HG03520 (cell line): ENCODE results near the gene ERRFI1.
"Not testable (repeated sequence)": the region's sequence is repeated elsewhere in the genome, so short reads cannot be mapped to it uniquely, and the experiment has no call there.

Experiments
- ATAC-seq: cut with Tn5 transposase; IDR thresholded peaks from one replicate; pipeline ENCODE4 v1.9.1; 2021; ENCODE audit warnings: mild to moderate bottlenecking, moderate library complexity; ENCODE audit not compliant: unreplicated experiment

The ERRFI1 gene

DNA sequence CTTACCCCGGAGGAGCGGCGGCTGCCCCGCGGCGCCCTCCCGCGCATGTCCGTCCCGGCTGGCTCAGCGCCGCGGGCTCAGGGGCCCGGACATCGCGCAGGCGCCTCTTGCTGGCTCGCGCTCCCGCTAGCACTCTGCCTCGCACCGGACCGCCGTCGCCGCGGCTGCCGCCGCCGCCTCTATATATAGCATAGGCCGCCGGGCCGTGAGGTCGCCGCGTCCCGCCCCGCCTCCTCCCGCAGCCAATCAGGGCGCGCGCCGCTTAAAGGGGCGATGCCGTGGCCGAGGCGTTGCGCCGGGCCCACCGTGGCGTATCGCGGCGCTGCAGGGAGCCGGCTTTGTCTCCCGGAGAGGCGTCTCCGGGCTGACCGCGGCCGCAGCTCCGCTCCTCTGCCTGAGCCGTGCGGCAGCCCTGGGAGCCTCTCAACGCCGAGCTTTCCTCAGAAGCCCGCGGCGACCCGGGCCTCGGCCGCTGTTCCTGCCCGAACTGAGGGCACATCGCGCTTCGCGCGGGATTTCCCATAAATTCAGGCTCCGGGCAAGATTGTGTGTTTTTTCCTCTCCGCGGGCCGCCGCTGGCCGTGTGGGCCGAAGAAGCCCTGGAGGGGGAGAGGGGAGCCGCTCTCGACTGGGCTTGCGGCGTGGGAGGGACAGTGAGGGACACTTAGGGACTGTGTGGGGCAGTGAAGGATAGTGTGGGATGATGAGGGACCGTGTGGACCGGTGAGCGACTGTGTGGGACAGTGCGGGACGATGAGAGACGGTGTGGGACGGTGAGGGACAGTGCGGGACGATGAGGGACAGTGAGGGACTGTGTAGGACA is at the start of gene ERRFI1:
ERRFI1 (minus strand) TSS at position 157 of the 823 bp plus-strand sequence. CDS start 10,690 bp downstream, outside the sequence.
- peak; percentile 93 for ATAC-seq

GRCh38 chr1:8075511-8076051 is 49.5 kb upstream of the ERRFI1 start:
- ATAC-seq: no peak

- no peak for ATAC-seq
Observed at GRCh38 chr1:8073112-8073855, 47.2 kb upstream of the ERRFI1 start.

GRCh38 chr1:8070381-8070811 is 44.3 kb upstream of the ERRFI1 start:
- no peak for ATAC-seq

DNA sequence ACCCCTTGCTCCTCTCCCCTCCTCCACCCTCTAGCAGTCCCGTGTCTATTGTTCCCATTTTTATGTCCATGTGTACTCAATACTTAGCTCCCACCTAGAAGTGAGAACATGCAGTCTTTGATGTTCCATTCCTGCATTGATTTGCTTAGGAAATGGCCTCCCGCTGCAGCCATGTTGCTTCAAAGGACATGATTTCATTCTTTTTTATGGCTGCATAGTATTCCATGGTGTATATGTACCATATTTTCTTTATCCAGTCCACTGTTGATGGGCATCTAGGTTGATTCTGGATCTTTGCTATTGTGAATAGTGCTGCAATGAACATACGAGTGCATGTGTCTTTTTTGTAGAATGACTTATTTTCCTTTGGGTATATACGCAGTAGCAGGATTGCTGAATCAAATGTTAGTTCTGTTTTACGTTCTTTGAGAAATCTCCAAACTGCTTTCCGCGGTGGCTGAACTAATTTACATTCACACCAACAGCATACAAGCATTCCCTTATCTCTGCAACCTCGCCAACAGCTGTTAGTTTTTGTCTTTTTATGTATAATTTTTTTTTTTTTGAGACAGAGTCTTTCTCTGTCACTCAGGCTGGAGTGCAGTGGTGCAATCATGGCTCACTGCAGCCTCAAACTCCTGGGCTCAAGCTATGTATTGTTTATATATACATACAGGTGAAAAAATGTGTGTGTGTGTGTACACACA is 43.7 kb upstream of the ERRFI1 start:
- not testable (repeated sequence) for ATAC-seq

- ATAC-seq: no peak
Observed at GRCh38 chr1:8065369-8065768, 39.3 kb upstream of the ERRFI1 start.

DNA sequence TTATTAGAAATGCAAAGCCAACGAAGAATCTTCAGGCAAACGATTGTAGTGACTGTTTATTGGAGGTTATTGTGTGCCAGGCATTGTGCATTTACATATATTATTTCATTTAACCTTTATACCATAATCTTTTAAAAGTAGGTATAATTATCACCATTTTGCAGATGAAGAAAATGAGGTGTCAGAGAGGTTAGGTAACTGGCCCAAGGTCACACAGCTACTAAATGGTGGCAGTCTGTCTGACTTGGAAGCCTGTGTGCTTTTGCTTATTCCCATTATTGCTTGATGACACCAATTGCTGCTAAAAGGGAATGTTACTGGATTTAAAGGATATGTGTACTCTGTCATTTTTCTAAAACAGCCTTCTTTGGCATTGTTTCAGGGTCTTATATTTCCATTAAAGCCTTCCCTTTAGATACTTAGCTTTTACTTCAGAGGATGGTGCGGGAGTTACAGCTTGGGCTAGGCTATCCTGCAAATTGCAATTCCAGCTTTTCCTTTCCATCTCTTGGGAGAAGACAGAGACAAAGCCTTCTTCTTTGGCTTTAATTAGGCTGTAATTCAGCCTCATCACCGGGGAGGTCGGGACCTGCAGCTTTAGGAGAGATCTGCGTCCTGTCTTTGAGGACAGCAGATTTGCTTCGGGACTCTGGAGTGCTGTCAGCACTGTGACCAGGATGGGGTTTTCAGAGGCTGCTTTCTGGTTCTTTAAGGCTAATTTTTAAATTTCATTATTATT is 37.4 kb upstream of the ERRFI1 start:
- no peak for ATAC-seq

GRCh38 chr1:8062861-8063260 is 36.8 kb upstream of the ERRFI1 start:
- no peak for ATAC-seq

DNA sequence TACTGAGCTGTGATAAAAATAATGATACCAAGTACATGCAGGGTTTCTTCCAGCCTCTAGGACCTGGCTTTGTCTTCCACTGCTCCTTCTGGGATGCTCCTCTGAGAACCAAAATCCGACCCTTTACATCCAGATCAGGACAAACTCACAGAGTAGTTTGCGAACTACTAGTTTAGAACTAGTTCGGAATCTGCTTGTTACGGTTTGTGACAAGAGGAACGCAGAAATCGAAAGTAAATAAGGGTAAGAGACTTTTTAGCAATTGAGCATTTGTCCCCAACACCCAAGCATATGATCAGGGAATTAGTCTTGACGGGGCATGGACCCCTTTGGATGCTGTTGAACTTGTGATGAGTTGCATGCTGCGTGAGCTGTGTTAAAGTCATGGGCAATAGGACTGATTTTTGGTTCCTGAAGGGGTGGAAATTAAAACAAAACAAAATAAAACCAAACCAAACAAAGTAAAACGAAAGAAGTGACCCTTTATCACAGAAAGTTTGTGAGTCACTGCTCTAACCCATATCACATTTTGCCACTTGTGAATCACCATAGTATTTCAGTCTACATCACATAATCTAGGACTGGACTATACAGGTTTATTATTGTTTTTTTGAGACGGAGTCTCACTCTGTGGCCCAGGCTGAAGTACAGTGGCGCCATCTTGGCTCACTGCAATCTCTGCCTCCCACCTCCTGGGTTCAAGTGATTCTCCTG is 35.7 kb upstream of the ERRFI1 start:
- no peak for ATAC-seq

GRCh38 chr1:8061210-8061609 is 35.1 kb upstream of the ERRFI1 start:
- no peak for ATAC-seq

- no peak for ATAC-seq
Observed at GRCh38 chr1:8059161-8059622, 33.1 kb upstream of the ERRFI1 start.

DNA sequence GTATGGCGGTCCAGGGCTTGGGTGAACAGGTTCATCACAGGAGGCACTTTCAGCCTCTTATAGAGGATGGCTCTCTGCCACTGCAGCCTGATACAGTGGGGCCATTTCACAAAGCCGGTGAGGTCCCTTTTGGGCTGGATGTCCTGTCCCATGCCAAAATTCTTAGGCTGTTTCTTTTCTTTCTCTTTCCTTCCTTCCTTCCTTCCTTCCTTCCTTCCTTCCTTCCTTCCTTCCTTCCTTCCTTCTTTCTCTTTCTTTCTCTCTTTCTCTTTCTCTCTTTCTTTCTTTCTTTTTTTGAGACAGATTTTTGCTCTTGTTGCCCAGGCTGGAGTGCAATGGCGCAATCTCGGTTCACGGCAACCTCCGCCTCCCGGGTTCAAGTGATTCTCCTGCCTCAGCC is 31.7 kb upstream of the ERRFI1 start:
- not testable (repeated sequence) for ATAC-seq

- ATAC-seq: no peak
Observed at GRCh38 chr1:8055973-8056372, 29.9 kb upstream of the ERRFI1 start.

DNA sequence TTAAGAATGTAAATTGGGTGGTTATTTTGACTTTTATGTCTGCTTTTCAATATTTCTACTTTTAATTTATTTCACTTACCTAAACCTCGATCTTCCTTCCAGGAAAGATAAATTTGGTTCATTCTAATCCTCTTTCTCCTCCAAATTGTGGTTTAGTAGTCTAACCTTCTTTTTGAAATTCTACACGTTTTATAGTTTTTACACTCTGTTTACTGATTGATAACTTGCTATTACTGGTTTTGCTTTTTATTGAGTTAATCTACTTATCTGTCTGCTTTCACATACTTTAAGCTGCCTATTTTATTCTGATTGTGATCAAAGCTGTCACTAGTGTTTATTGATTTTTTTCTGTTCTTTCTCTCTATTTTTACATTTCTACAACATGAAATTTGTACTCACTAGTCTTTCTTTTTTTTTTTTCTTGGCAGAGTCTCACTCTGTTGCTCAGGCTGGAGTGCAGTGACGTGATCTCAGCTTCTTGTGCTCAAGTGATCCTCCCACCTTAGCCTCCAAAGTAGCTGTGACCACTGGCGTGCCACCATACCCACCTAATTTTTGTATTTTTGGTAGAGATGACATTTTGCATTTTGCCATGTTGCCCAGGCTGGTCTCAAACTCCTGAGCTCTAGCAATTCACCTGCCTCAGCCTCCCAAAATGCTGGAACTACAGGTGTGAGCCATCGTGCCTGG is 27.9 kb upstream of the ERRFI1 start:
- ATAC-seq: no peak

DNA sequence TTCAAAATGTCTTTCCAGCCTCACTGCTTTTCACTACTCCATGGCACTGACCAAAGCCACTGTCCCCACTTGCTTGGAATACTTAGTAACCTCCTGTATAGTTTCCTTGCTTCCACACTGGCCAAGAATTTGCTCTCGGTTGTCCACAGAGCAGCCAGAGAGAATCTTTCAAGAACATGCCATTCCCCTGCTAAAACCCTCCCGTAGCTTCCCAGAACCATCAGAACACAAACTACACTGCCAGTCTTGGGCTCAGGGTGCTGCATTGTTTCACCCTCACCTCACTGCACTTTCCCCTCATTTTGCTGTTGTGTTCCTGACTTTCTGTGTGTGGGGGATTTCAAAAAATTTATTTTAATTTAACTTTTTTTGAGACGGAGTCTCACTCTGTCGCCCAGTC is 25.5 kb upstream of the ERRFI1 start:
- no peak for ATAC-seq

DNA sequence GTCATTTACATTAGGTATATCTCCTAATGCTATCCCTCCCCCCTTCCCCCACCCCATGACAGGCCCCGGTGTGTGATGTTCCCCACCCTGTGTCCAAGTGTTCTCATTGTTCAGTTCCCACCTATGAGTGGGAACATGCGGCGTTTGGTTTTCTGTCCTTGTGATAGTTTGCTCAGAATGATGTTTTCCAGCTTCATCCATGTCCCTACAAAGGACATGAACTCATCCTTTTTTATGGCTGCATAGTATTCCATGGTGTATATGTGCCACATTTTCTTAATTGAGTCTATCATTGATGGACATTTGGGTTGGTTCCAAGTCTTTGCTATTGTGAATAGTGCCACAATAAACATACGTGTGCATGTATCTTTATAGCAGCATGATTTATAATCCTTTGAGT is 23.1 kb upstream of the ERRFI1 start:
- not testable (repeated sequence) for ATAC-seq

- ATAC-seq: no peak
Observed at GRCh38 chr1:8047686-8048445, 21.8 kb upstream of the ERRFI1 start.

- no peak for ATAC-seq
Observed at GRCh38 chr1:8047112-8047511, 21.0 kb upstream of the ERRFI1 start.
